OCI-LY7 (cell line): Measurements from ENCODE around the gene DCAF15. TPM values are rescaled to one million over a fixed set of nuclear protein-coding genes. Genes with fewer than 3 reads are reported as not detected.

Experiments used
- BruUV-seq: library from RNA; stranded (reverse); fragments of 400-500 nt; replicated peaks from 2 replicates; lab custom pipeline; 2021; lab: Mats Ljungman, UMichigan
- CTCF ChIA-PET: fragments of 300-600 bp; sonication (Branson Sonifier 250); formaldehyde crosslinking; loops from one replicate; lab custom pipeline; 2022; ENCODE audit warnings: antibody characterized with exemption; ENCODE audit not compliant: unreplicated experiment; lab: Charles Lee
- POLR2A ChIA-PET: fragments of 300-600 bp; sonication (Branson Sonifier 250); formaldehyde crosslinking; loops from one replicate; lab custom pipeline; 2022; ENCODE audit warnings: antibody characterized with exemption; lab: Charles Lee
- DNase-seq: peaks from one replicate; pipeline ENCODE4 v3.0.0-alpha.2; 2015; ENCODE audit warnings: low spot score
- H2AFZ ChIP-seq: fragments of 200-600 bp; sonication (generic), shearing (Covaris generic); 2 replicates; pipeline ENCODE4 v1.6.1; 2014; ENCODE audit warnings: mild to moderate bottlenecking, antibody characterized with exemption, low read length, moderate library complexity
- H3K27ac ChIP-seq: fragments of 200-600 bp; sonication (generic); 2 replicates; pipeline ENCODE4 v1.5.1; 2014; ENCODE audit warnings: mixed run types, low read depth, mild to moderate bottlenecking, moderate library complexity, low read length, inconsistent platforms; ENCODE audit not compliant: poor library complexity, severe bottlenecking
- H3K36me3 ChIP-seq: fragments of 200-600 bp; sonication (generic); 2 replicates; pipeline ENCODE4 v1.6.1; 2014; ENCODE audit warnings: mild to moderate bottlenecking, antibody characterized with exemption, low read length, moderate library complexity, mixed read lengths; ENCODE audit not compliant: insufficient read depth
- H3K4me1 ChIP-seq: fragments of 200-600 bp; sonication (generic); 2 replicates; pipeline ENCODE4 v1.5.1; 2014; ENCODE audit warnings: mild to moderate bottlenecking, low read length; ENCODE audit not compliant: insufficient read depth, poor library complexity, severe bottlenecking
- H3K4me2 ChIP-seq: fragments of 200-600 bp; sonication (generic); 2 replicates; pipeline ENCODE4 v1.6.1; 2014; ENCODE audit warnings: mild to moderate bottlenecking, low read length
- H3K4me3 ChIP-seq: fragments of 200-600 bp; sonication (generic); 2 replicates; pipeline ENCODE4 v1.5.1; 2014; ENCODE audit warnings: mild to moderate bottlenecking, low read depth, low read length; ENCODE audit not compliant: poor library complexity, severe bottlenecking
- H3K79me2 ChIP-seq: fragments of 200-600 bp; sonication (generic); 2 replicates; pipeline ENCODE4 v1.6.1; 2016; ENCODE audit warnings: low read depth, mild to moderate bottlenecking, low read length, moderate library complexity, mixed read lengths; ENCODE audit not compliant: insufficient read depth
- H3K9me2 ChIP-seq: fragments of 200-600 bp; sonication (generic); 2 replicates; pipeline ENCODE4 v1.6.1; 2016; ENCODE audit warnings: mild to moderate bottlenecking, low read length, mixed read lengths; ENCODE audit not compliant: insufficient read depth
- H3K9me3 ChIP-seq: fragments of 200-600 bp; sonication (generic); 2 replicates; pipeline ENCODE4 v1.6.1; 2014; ENCODE audit warnings: mild to moderate bottlenecking, mixed run types, low read length, mixed read lengths
- H4K20me1 ChIP-seq: fragments of 200-600 bp; sonication (generic); 2 replicates; pipeline ENCODE4 v1.6.1; 2014; ENCODE audit warnings: mild to moderate bottlenecking, antibody characterized with exemption, low read length, moderate library complexity, mixed read lengths; ENCODE audit not compliant: insufficient read depth
- EZH2phosphoT487 ChIP-seq: fragments of 200-600 bp; sonication (generic); IDR thresholded peaks from 2 replicates; pipeline ENCODE4 v1.6.1; 2018; ENCODE audit warnings: low read depth, borderline replicate concordance, mild to moderate bottlenecking, mixed run types, antibody characterized with exemption, low read length, moderate library complexity, mixed read lengths
- intact Hi-C: fragments of 100-400 bp; cut with micrococcal nuclease; formaldehyde crosslinking; loops from one replicate; pipeline ENCODE4 v1.10.0; 2022; ENCODE audit not compliant: unreplicated experiment
- total RNA-seq, 2 experiments: library from RNA; depleted of rRNA in 1 of 2; stranded (reverse); fragments of >200 nt in 1 of 2; shearing (Covaris generic) in 1 of 2; gene quantifications; 2 replicates each; pipeline ENCODE4 v1.2.3, GENCODE V29; 2014 to 2022
- TF ChIP-seq, protein P1 (sequence below): fragments of 200-600 bp; sonication (generic); conservative IDR thresholded peaks from 2 replicates; pipeline ENCODE4 v1.5.1; 2014; ENCODE audit warnings: mild to moderate bottlenecking, antibody characterized with exemption, low read length, moderate library complexity, mixed read lengths

DCAF15 gene
- total RNA-seq, 2 experiments from 2014 or later = 71.3 to 86.2 TPM

- no peaks in the 10 kb centered on the region for H3K79me2 ChIP-seq
- DNase-seq = no peak
- H3K9me3 ChIP-seq = peaks cover 3% of the 10 kb centered on the region; the same call in 1 of the 2 replicates
- CTCF ChIA-PET = interaction anchor here (0.6 kb wide), 1 partner anchor 68 kb away, joined by 4 read pairs; the partner anchor contains the start of gene RFX1
- POLR2A ChIA-PET = interaction anchor here (0.6 kb wide), 2 partner anchors 8 to 44 kb away, joined by 3 to 8 read pairs; no protein-coding TSS in a partner anchor
- H3K9me2 ChIP-seq = no peaks in the 10 kb centered on the region
- no peak within 1 kb of the TSS for H2AFZ ChIP-seq
- BruUV-seq = no TSS peak
- H3K27ac ChIP-seq = no peak within 1 kb of the TSS
- H3K4me1 ChIP-seq = no peaks in the 10 kb centered on the region
- no peak for TF ChIP-seq EZH2phosphoT487
- TF ChIP-seq, protein P1, sequence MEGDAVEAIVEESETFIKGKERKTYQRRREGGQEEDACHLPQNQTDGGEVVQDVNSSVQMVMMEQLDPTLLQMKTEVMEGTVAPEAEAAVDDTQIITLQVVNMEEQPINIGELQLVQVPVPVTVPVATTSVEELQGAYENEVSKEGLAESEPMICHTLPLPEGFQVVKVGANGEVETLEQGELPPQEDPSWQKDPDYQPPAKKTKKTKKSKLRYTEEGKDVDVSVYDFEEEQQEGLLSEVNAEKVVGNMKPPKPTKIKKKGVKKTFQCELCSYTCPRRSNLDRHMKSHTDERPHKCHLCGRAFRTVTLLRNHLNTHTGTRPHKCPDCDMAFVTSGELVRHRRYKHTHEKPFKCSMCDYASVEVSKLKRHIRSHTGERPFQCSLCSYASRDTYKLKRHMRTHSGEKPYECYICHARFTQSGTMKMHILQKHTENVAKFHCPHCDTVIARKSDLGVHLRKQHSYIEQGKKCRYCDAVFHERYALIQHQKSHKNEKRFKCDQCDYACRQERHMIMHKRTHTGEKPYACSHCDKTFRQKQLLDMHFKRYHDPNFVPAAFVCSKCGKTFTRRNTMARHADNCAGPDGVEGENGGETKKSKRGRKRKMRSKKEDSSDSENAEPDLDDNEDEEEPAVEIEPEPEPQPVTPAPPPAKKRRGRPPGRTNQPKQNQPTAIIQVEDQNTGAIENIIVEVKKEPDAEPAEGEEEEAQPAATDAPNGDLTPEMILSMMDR = no peak
- H3K4me3 ChIP-seq = no peak within 1 kb of the TSS
- intact Hi-C loops = no loop called here
- H3K4me2 ChIP-seq = no peak within 1 kb of the TSS
- H4K20me1 ChIP-seq = no peaks in the 10 kb centered on the region
- H3K36me3 ChIP-seq = no peaks in the 10 kb centered on the region
These were observed 13.8 kb upstream of the DCAF15 start, which contains the start of gene PODNL1 for GRCh38 chr19:13938301-13939064. Gene PODNL1 (minus strand): TSS chr19:13938417. CDS start chr19:13938181, 236 bp downstream.

- Histone ChIP-seq H3K9me3 (peaks cover 3% of the 10 kb centered on the region; the same call in 1 of the 2 replicates), H3K79me2 (no peaks in the 10 kb centered on the region), H2AFZ (no peak overlapping the region; the same call in 1 of the 2 replicates), H3K4me3 (no peak overlapping the region), H3K36me3 (no peaks in the 10 kb centered on the region), H3K4me1 (no peaks in the 10 kb centered on the region), H4K20me1 (no peaks in the 10 kb centered on the region), H3K4me2 (no peak overlapping the region), H3K9me2 (no peaks in the 10 kb centered on the region), H3K27ac (no peak overlapping the region)
- CTCF ChIA-PET = no interaction called here
- TF ChIP-seq EZH2phosphoT487 = no peak
- no TSS peak for BruUV-seq
- POLR2A ChIA-PET = no interaction called here
- intact Hi-C loops = no loop called here
- no peak for DNase-seq
These were observed 10.2 kb upstream of the DCAF15 start for GRCh38 chr19:13942023-13942684.

GRCh38 chr19:13946414-13946813 lies 5.9 kb upstream of the DCAF15 start:
- no peak overlapping the region for H3K27ac ChIP-seq
- no peaks in the 10 kb centered on the region for H3K9me2 ChIP-seq
- intact Hi-C loops = no loop called here
- H3K36me3 ChIP-seq = no peaks in the 10 kb centered on the region
- no peaks in the 10 kb centered on the region for H4K20me1 ChIP-seq
- H3K4me1 ChIP-seq = peaks cover 1% of the 10 kb centered on the region
- no peak overlapping the region for H3K4me2 ChIP-seq
- BruUV-seq = no TSS peak
- no peak for DNase-seq
- H3K9me3 ChIP-seq = peaks cover 3% of the 10 kb centered on the region; the same call in 1 of the 2 replicates
- ChIA-PET POLR2A (interaction anchor here (0.6 kb wide), 1 partner anchor 9 kb away, joined by 3 read pairs; no protein-coding TSS in a partner anchor), CTCF (no interaction called here)
- H3K79me2 ChIP-seq = no peaks in the 10 kb centered on the region
- H3K4me3 ChIP-seq = no peak overlapping the region
- H2AFZ ChIP-seq = no peak overlapping the region
- TF ChIP-seq, protein P1 = no peak
- TF ChIP-seq EZH2phosphoT487 = no peak
